HEK293 (cell line): Measurements from ENCODE around the gene HAND1.

ENCODE experiments used
- KLF17 ChIP-seq: fragments of 450-650 bp; formaldehyde crosslinking; IDR thresholded peaks from 2 replicates; pipeline ENCODE4 v1.5.1; 2016; ENCODE audit warnings: missing biosample characterization, missing genetic modification characterization
- KLF9 ChIP-seq: fragments of 450-650 bp; formaldehyde crosslinking; IDR thresholded peaks from 2 replicates; pipeline ENCODE4 v1.5.1; 2016; ENCODE audit warnings: missing biosample characterization, missing genetic modification characterization, low read depth
- REST ChIP-seq: fragments of 450-650 bp; formaldehyde crosslinking; IDR thresholded peaks from 2 replicates; pipeline ENCODE4 v1.5.1; 2016; ENCODE audit warnings: missing biosample characterization, missing genetic modification characterization
- TSHZ1 ChIP-seq: fragments of 450-650 bp; formaldehyde crosslinking; IDR thresholded peaks from 2 replicates; pipeline ENCODE4 v1.5.1; 2016; ENCODE audit warnings: missing biosample characterization, missing genetic modification characterization, borderline replicate concordance
- ZFP69B ChIP-seq: fragments of 450-650 bp; formaldehyde crosslinking; IDR thresholded peaks from 2 replicates; pipeline ENCODE4 v1.5.1; 2016; ENCODE audit warnings: missing biosample characterization, missing genetic modification characterization
- ZNF280C ChIP-seq: fragments of 450-650 bp; formaldehyde crosslinking; IDR thresholded peaks from 2 replicates; pipeline ENCODE4 v1.5.1; 2016; ENCODE audit warnings: missing biosample characterization, missing genetic modification characterization
- ZNF280D ChIP-seq: fragments of 450-650 bp; formaldehyde crosslinking; IDR thresholded peaks from 2 replicates; pipeline ENCODE4 v1.5.1; 2016; ENCODE audit warnings: missing biosample characterization, missing genetic modification characterization
- ZNF473 ChIP-seq: fragments of 450-650 bp; formaldehyde crosslinking; IDR thresholded peaks from 2 replicates; pipeline ENCODE4 v1.5.1; 2017; ENCODE audit warnings: missing biosample characterization, missing genetic modification characterization
- ZNF549 ChIP-seq: fragments of 450-650 bp; IDR thresholded peaks from 2 replicates; pipeline ENCODE4 v1.5.1; 2018; ENCODE audit warnings: missing biosample characterization, missing genetic modification characterization, mild to moderate bottlenecking, inconsistent platforms, moderate library complexity
- ZNF555 ChIP-seq: fragments of 450-650 bp; formaldehyde crosslinking; conservative IDR thresholded peaks from 2 replicates; pipeline ENCODE4 v1.5.1; 2017; ENCODE audit warnings: missing biosample characterization, mild to moderate bottlenecking, missing genetic modification characterization, inconsistent platforms
- ZNF645 ChIP-seq: fragments of 450-650 bp; formaldehyde crosslinking; IDR thresholded peaks from 2 replicates; pipeline ENCODE4; 2016; ENCODE audit warnings: missing biosample characterization, missing genetic modification characterization
- ZNF677 ChIP-seq: fragments of 450-650 bp; IDR thresholded peaks from 2 replicates; pipeline ENCODE4 v1.5.0; 2018; ENCODE audit warnings: missing biosample characterization, mild to moderate bottlenecking, missing genetic modification characterization, moderate library complexity
- ZNF704 ChIP-seq: fragments of 450-650 bp; formaldehyde crosslinking; IDR thresholded peaks from 2 replicates; pipeline ENCODE4 v1.5.1; 2016; ENCODE audit warnings: missing biosample characterization, missing genetic modification characterization
- ZNF785 ChIP-seq: fragments of 450-650 bp; formaldehyde crosslinking; IDR thresholded peaks from 2 replicates; pipeline ENCODE4 v1.5.1; 2016; ENCODE audit warnings: missing biosample characterization, missing genetic modification characterization
- ZNF830 ChIP-seq: fragments of 450-650 bp; IDR thresholded peaks from 2 replicates; pipeline ENCODE4 v1.5.0; 2018; ENCODE audit warnings: missing biosample characterization, missing genetic modification characterization, low read depth, mild to moderate bottlenecking, moderate library complexity

Gene HAND1

GRCh38 chr5:154513669-154514084, 35.6 kb upstream of the HAND1 start (continued):
- TF ChIP-seq ZNF280D, result no peak
- no peak for TF ChIP-seq ZNF645 (tag by site-specific recombination)
- no peak for TF ChIP-seq ZFP69B (tag by site-specific recombination)
- no peak for TF ChIP-seq REST (tag by site-specific recombination)
- TF ChIP-seq TSHZ1 (tag by site-specific recombination), result no peak
- TF ChIP-seq KLF17 (tag by site-specific recombination), result no peak
- no peak for TF ChIP-seq ZNF830 (tag by site-specific recombination)
- no peak for TF ChIP-seq ZNF280C
- no peak for TF ChIP-seq ZNF549 (tag by site-specific recombination)
- TF ChIP-seq ZNF704, result no peak
- no peak for TF ChIP-seq ZNF677 (tag by site-specific recombination)
- no peak for TF ChIP-seq ZNF555
- no peak for TF ChIP-seq KLF9
- TF ChIP-seq ZNF473 (tag by site-specific recombination), result no peak
- no peak for TF ChIP-seq ZNF785 (tag by site-specific recombination)
